Neural progenitor cell (in vitro differentiated cells): ENCODE data around the gene TSEN54.

Experiments used
- CTCF ChIP-seq: fragments of 200-600 bp; sonication (generic); IDR thresholded peaks from 2 replicates; pipeline ENCODE4 v1.5.1; 2017; ENCODE audit warnings: antibody characterized with exemption, mild to moderate bottlenecking
- EZH2 ChIP-seq: fragments of 200-600 bp; sonication (generic); IDR thresholded peaks from 2 replicates; pipeline ENCODE4 v1.6.1; 2017; ENCODE audit warnings: antibody characterized with exemption, mild to moderate bottlenecking, moderate library complexity
- EZH2phosphoT487 ChIP-seq: fragments of 200-600 bp; sonication (generic); IDR thresholded peaks from 2 replicates; pipeline ENCODE4 v1.6.1; 2017; ENCODE audit warnings: antibody characterized with exemption

GRCh38 chr17:75507733-75508719 is 8.3 kb upstream of the TSEN54 start:
- TF ChIP-seq CTCF (no peak), EZH2 (no peak), EZH2phosphoT487 (no peak)
